Fibroblast of peridontal ligament (primary cell): Measurements from ENCODE around the gene RAP1GDS1.

Experiments
- DNase-seq: peaks from one replicate; pipeline ENCODE4 v3.0.0-alpha.2; 2010; ENCODE audit errors: extremely low read depth

Gene RAP1GDS1

DNA sequence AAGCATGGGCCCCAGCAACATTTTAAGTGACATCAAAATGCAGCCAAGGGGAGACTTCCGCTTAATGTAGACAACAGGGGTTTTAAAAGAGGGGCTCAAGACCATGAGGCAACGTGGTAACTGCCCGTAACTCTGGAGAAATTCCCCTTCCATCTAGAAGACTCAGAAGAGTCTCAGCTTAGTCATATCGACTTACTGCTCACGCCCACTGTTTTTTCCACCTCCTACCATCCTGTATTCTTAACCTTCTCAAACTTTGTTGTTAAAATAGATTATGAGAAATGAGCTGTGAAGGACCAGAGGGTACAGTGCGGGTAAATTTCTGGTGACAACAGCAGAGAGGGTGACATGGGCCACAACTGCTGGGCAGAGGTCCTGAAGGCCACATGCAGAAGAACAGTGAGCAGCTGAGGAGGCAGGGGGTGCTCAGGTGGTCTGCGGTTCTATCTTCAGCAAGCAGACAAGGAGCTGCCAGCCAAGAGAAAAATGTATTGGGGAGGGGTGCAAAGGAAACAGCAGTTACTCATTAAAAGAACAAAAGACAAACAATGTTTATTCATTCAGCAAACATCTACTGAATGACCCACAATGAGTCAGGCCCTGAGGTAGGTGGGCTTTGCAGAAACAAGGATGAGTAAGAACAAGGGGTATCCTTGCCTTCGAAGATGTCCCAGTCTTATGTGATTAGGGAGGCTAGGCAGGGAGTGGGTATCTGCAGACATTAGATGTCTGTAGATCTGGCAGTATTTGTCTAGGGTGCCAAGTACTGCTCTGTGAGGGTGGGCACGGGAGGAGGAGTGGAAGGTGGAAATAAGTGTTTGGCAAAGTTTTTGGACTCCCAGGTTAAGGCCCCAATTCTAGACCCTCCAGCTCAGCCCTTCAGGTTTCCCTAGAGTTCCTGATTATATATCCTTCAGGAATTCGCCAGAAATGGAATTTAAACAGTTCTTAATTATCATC, 221.9 kb downstream of the RAP1GDS1 start:
- DNase-seq: no peak

DNA sequence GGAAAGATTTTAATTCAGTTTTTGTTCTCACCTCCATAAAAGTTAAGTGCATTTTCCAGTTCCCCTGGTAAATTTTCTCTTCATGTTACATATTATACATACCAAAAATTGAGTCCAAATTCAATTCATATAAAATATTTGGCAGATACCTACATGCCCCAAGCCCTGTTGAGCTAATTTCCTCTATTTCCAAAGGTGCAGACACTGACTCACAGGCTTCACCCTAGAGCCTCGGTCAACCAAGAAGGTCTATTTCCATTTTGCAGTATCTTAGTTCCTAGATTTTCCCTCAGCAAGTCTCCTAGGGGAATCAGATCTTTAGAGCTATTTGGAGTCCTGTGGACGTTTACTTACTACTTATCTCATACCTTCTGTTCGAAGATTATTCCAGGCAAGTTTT, 222.8 kb downstream of the RAP1GDS1 start:
- no peak for DNase-seq

DNA sequence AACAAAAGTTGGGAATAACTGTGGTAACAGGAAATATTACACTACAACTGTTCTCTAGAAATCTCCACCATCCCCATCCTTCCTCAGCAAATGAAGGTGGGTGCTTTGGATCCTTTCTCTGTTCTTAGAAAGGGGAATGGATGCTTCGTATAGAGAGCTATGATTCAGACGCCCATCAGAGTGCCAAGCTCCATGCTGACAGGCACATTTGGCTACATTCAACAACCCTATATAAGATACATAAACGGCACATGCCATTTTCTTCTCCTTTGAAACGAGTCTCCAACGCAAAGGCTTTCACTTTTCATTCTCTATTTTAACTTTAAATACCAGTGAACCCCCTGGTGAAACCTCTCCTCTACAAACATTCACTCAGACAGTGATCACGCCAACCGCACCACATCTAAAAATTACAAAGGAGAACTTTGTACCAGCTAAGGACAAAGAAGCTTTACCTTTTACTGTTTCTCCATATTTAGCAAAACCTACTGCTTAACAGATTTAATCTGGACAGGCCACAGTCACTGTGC, 224.7 kb downstream of the RAP1GDS1 start:
- DNase-seq: no peak

DNA sequence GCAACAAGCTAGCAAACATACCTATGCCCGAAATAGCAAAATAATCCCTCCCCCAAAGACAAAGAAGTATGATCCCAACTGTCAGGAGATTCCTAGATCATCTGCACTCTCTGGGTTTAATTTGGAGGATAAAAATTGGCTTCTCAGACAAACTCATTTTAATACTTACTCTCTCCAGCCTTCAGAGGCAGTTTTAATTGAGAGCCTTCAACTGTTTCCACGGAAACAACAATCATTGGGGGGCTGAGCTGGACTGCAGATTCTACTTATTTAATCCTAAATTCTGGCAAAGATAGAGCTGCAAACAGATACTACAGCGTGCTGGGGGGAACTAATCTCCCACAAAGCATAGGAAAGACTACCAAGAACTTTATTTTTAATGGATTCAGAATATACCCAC, 229.1 kb downstream of the RAP1GDS1 start:
- no peak for DNase-seq

DNA sequence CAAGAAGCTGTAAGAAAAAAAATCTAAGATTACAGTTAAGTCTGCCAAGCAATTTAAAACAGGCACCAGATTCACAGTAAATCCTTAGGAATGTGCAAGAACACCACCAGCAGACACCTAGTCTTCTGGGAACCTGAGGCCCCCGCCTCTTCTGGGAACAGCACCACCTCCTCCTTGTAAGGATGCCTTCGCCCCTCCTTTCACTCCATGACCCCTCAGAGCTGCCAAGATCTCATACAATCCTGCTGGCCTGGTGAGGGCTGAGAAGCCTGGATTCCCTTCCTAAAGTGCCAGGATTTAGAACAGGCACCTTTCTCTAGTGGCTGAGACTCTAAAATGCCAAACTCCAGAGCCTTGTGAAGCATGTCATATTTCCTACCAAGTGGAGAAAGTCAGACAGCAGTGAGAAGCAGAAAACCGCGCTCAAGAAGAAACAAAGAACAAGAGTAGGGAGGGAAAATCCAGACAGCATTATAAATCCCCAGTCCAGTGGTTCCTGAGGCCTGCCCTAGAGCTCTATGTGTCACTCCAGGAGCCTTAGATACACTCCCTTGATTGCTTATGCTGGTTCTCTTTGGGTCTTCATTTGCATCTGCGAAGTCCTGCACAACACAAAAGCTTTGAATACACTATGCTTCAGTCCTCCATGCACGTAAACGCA, 230.8 kb downstream of the RAP1GDS1 start:
- DNase-seq: peak; percentile 46

DNA sequence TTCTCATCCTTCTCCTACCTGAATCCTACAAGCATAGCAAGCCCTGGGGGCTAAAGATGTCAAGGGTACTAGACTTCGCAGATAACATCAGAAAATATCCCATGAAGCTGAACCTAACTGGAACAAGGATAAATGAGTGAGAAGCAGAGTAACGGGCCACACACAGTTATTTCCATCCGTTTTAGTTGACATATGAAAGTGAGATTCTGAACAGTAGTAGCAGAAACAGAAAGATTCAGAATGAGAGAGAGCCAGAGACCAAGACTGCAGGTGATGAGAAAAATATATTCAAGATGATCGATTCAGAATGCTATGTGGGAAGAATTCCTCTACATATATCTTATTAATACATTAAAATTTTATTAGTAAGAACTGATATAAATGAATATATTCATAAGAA, 232.1 kb downstream of the RAP1GDS1 start:
- DNase-seq: no peak
